Loucy (cell line): ENCODE results near the gene MAT1A.

Experiments
- EZH2phosphoT487 ChIP-seq: fragments of 200-600 bp; IDR thresholded peaks from 2 replicates; pipeline ENCODE4 v1.6.1; 2018; ENCODE audit warnings: antibody characterized with exemption, mild to moderate bottlenecking, moderate library complexity, borderline replicate concordance
- TF ChIP-seq, protein P1 (sequence below): fragments of 200-600 bp; sonication (generic); conservative IDR thresholded peaks from 2 replicates; pipeline ENCODE4 v1.5.1; 2014; ENCODE audit warnings: mild to moderate bottlenecking, antibody characterized with exemption, low read length

DNA sequence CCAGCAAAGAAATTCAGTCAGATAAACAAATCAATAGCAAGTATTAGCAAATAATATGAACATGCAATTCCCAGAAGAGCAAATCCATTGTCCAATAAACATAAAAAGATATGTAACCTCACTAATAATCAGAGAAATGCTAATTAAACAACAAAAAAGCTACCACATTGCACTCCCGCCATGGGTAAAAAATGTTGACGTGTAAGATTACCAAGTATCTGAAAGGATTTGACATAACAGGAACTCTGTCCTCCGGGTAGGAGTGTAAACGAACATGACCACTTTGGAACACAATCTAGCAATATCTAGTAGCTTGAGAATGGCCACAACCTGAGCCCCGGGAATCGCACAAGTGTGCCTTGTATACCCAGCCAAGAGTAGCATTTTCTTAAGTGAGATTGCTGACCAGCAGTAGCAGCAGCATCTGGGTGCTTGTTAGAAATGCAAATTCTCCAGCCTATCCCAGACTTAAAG, 35.5 kb upstream of the MAT1A start:
- TF ChIP-seq, protein P1, sequence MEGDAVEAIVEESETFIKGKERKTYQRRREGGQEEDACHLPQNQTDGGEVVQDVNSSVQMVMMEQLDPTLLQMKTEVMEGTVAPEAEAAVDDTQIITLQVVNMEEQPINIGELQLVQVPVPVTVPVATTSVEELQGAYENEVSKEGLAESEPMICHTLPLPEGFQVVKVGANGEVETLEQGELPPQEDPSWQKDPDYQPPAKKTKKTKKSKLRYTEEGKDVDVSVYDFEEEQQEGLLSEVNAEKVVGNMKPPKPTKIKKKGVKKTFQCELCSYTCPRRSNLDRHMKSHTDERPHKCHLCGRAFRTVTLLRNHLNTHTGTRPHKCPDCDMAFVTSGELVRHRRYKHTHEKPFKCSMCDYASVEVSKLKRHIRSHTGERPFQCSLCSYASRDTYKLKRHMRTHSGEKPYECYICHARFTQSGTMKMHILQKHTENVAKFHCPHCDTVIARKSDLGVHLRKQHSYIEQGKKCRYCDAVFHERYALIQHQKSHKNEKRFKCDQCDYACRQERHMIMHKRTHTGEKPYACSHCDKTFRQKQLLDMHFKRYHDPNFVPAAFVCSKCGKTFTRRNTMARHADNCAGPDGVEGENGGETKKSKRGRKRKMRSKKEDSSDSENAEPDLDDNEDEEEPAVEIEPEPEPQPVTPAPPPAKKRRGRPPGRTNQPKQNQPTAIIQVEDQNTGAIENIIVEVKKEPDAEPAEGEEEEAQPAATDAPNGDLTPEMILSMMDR: no peak
- no peak for TF ChIP-seq EZH2phosphoT487
